Measurements from ENCODE around the gene PCCA. TPM values are rescaled to one million over a fixed set of nuclear protein-coding genes. Genes with fewer than 3 reads are reported as not detected.
"Not testable (repeated sequence)": the region's sequence is repeated elsewhere in the genome, so short reads cannot be mapped to it uniquely, and the experiment has no call there.

Gene PCCA
- total RNA-seq, 1 donor from 2014 or later: 33.3 TPM

GRCh38 chr13:100068133-100068931 lies 20.6 kb upstream of the PCCA start:
- no peaks in the 10 kb centered on the region for H3K36me3 Mint-ChIP-seq (ENCODE audit: low read depth, unreplicated experiment)
- H3K4me1 Mint-ChIP-seq (ENCODE audit: unreplicated experiment): peaks cover 19% of the 10 kb centered on the region
- TF ChIP-seq CTCF (IDR thresholded peaks at IDR 0.05; ENCODE audit: unreplicated experiment): no peak
- H3K9me3 Mint-ChIP-seq (ENCODE audit: unreplicated experiment): no peaks in the 10 kb centered on the region
- no peak for DNase-seq (ENCODE audit: low spot score)
- no peak overlapping the region for H3K4me3 Mint-ChIP-seq (ENCODE audit: unreplicated experiment)
- H3K27ac Mint-ChIP-seq (ENCODE audit: unreplicated experiment): no peak overlapping the region
- H3K27me3 Mint-ChIP-seq (ENCODE audit: unreplicated experiment): no peaks in the 10 kb centered on the region

GRCh38 chr13:100069278-100069677 lies 19.6 kb upstream of the PCCA start:
- H3K4me3 Mint-ChIP-seq (ENCODE audit: unreplicated experiment): no peak overlapping the region
- H3K4me1 Mint-ChIP-seq (ENCODE audit: unreplicated experiment): peaks cover 12% of the 10 kb centered on the region
- H3K36me3 Mint-ChIP-seq (ENCODE audit: low read depth, unreplicated experiment): no peaks in the 10 kb centered on the region
- no peak overlapping the region for H3K27ac Mint-ChIP-seq (ENCODE audit: unreplicated experiment)
- H3K9me3 Mint-ChIP-seq (ENCODE audit: unreplicated experiment): no peaks in the 10 kb centered on the region
- no peak for TF ChIP-seq CTCF (IDR thresholded peaks at IDR 0.05; ENCODE audit: unreplicated experiment)
- no peaks in the 10 kb centered on the region for H3K27me3 Mint-ChIP-seq (ENCODE audit: unreplicated experiment)
- DNase-seq (ENCODE audit: low spot score): no peak

GRCh38 chr13:100075700-100076587 lies 12.9 kb upstream of the PCCA start:
- H3K27me3 Mint-ChIP-seq (ENCODE audit: unreplicated experiment): no peaks in the 10 kb centered on the region

GRCh38 chr13:100079003-100079402 lies 9.9 kb upstream of the PCCA start:
- DNase-seq (ENCODE audit: low spot score); H3K4me1 Mint-ChIP-seq (ENCODE audit: unreplicated experiment); H3K36me3 Mint-ChIP-seq (ENCODE audit: low read depth, unreplicated experiment); H3K27me3 Mint-ChIP-seq (ENCODE audit: unreplicated experiment); H3K27ac Mint-ChIP-seq (ENCODE audit: unreplicated experiment); H3K9me3 Mint-ChIP-seq (ENCODE audit: unreplicated experiment); H3K4me3 Mint-ChIP-seq (ENCODE audit: unreplicated experiment): not testable (repeated sequence)

More at GRCh38 chr13:100075700-100076587, 12.9 kb upstream of the PCCA start:
- Mint-ChIP-seq H3K9me3 (ENCODE audit: unreplicated experiment) (no peaks in the 10 kb centered on the region), H3K4me3 (ENCODE audit: unreplicated experiment) (no peak overlapping the region), H3K27ac (ENCODE audit: unreplicated experiment) (no peak overlapping the region), H3K4me1 (ENCODE audit: unreplicated experiment) (no peaks in the 10 kb centered on the region), H3K36me3 (ENCODE audit: low read depth, unreplicated experiment) (no peaks in the 10 kb centered on the region)
- no peak for TF ChIP-seq CTCF (IDR thresholded peaks at IDR 0.05; ENCODE audit: unreplicated experiment)
- no peak for DNase-seq (ENCODE audit: low spot score)

- not testable (repeated sequence) for H3K4me1 Mint-ChIP-seq (ENCODE audit: unreplicated experiment); DNase-seq (ENCODE audit: low spot score); H3K9me3 Mint-ChIP-seq (ENCODE audit: unreplicated experiment); H3K27me3 Mint-ChIP-seq (ENCODE audit: unreplicated experiment); H3K27ac Mint-ChIP-seq (ENCODE audit: unreplicated experiment); H3K4me3 Mint-ChIP-seq (ENCODE audit: unreplicated experiment); H3K36me3 Mint-ChIP-seq (ENCODE audit: low read depth, unreplicated experiment)
Measured at GRCh38 chr13:100083401-100083800, 5.5 kb upstream of the PCCA start.

Measured in endothelial cell (in vitro differentiated cells).